A549 (cell line): Measurements from ENCODE around the gene ASB2. TPM values are rescaled to one million over a fixed set of nuclear protein-coding genes. Genes with fewer than 3 reads are reported as not detected.

Source experiments
- ATAC-seq, 2 experiments: fragments of 200-7000 bp in 1 of 2; fragments of >200 bp in 1 of 2; cut with Nextera tagmentation in 1 of 2; cut with Tn5 transposase in 1 of 2; 3 replicates each; pipeline versions ENCODE4 v1.8.0 to v1.9.1; 2018 to 2020; ENCODE audit warnings: mild to moderate bottlenecking in 1 of 2, moderate library complexity in 1 of 2
- CTCF ChIA-PET: fragments of 300-600 bp; sonication (Branson Sonifier 250); formaldehyde crosslinking; extraction: SDS; loops from one replicate; lab custom pipeline; 2021; ENCODE audit warnings: antibody characterized with exemption, inconsistent platforms; lab: Yijun Ruan, JAX
- POLR2A ChIA-PET: fragments of 350-600 bp; formaldehyde crosslinking; extraction: SDS; loops from one replicate; lab custom pipeline; 2021; ENCODE audit warnings: antibody characterized with exemption, inconsistent platforms; lab: Yijun Ruan, JAX
- DNase-seq, 2 experiments: peaks; one replicate each; pipeline versions ENCODE4 v3.0.0 to v3.0.0-alpha.2; 2011 to 2016; ENCODE audit warnings: low read depth in 1 of 2, low spot score in 1 of 2
- FAIRE-seq: peaks from 2 replicates; lab custom pipeline; 2011; peaks lifted over from hg19 to GRCh38; lab: Jason Lieb, UNC
- H3K27ac ChIP-seq, 2 experiments: fragments of >200 bp; sonication (Bioruptor Twin); formaldehyde crosslinking; 3 replicates each; pipeline ENCODE4 v1.5.1; 2016 to 2017
- H3K4me1 ChIP-seq: fragments of >200 bp; sonication (Bioruptor Twin); formaldehyde crosslinking; 3 replicates; pipeline ENCODE4 v1.6.1; 2016
- H3K4me2 ChIP-seq: fragments of >200 bp; sonication (Bioruptor Twin); formaldehyde crosslinking; 3 replicates; pipeline ENCODE4 v1.6.1; 2016
- H3K4me3 ChIP-seq: fragments of >200 bp; sonication (Bioruptor Twin); formaldehyde crosslinking; 3 replicates; pipeline ENCODE4 v1.5.1; 2016
- H3K9me3 ChIP-seq: fragments of >200 bp; sonication (Bioruptor Twin); formaldehyde crosslinking; 3 replicates; pipeline ENCODE4 v1.6.1; 2016
- CBX2 ChIP-seq: fragments of 200-600 bp; sonication (generic); IDR thresholded peaks from 2 replicates; pipeline ENCODE4 v1.6.1; 2016; ENCODE audit warnings: low read depth, mild to moderate bottlenecking, borderline replicate concordance
- CBX8 ChIP-seq: fragments of 200-600 bp; sonication (generic); IDR thresholded peaks from 2 replicates; pipeline ENCODE4 v1.6.1; 2016
- CEBPB ChIP-seq, 2 experiments: fragments of >200 bp in 1 of 2; sonication (Bioruptor Twin) in 1 of 2; formaldehyde crosslinking in 1 of 2; IDR thresholded peaks; 2 replicates each; pipeline ENCODE4 v1.6.1; 2012 to 2016
- EHMT2 ChIP-seq: fragments of 200-600 bp; sonication (generic); IDR thresholded peaks from 2 replicates; pipeline ENCODE4 v1.6.1; 2016; ENCODE audit warnings: antibody characterized with exemption, low read depth, mild to moderate bottlenecking, moderate library complexity
- GATA3 ChIP-seq: IDR thresholded peaks from 2 replicates; pipeline ENCODE4 v1.6.1; 2012; ENCODE audit warnings: borderline replicate concordance
- HEYL ChIP-seq: fragments of 250-450 bp; sonication (Bioruptor Pico); IDR thresholded peaks from 2 replicates; pipeline ENCODE4 v1.8.0; 2021; ENCODE audit warnings: mild to moderate bottlenecking, moderate library complexity
- HOXB13 ChIP-seq: fragments of 250-450 bp; sonication (Bioruptor Pico); IDR thresholded peaks from 2 replicates; pipeline ENCODE4 v1.5.0; 2020; ENCODE audit warnings: low read depth, mild to moderate bottlenecking, moderate library complexity
- HOXB5 ChIP-seq: fragments of 250-450 bp; sonication (Bioruptor Pico); IDR thresholded peaks from 2 replicates; pipeline ENCODE4 v1.5.0; 2020; ENCODE audit warnings: mild to moderate bottlenecking, moderate library complexity
- JUNB ChIP-seq: fragments of >200 bp; sonication (Bioruptor Twin); formaldehyde crosslinking; IDR thresholded peaks from 2 replicates; pipeline ENCODE4 v1.6.1; 2016
- KDM5A ChIP-seq: fragments of 200-600 bp; sonication (generic); IDR thresholded peaks from 2 replicates; pipeline ENCODE4 v1.6.1; 2016; ENCODE audit warnings: antibody characterized with exemption, mild to moderate bottlenecking
- MAFK ChIP-seq: fragments of 450-650 bp; IDR thresholded peaks from 2 replicates; pipeline ENCODE4 v1.6.1; 2014; ENCODE audit not compliant: partially characterized antibody
- MAZ ChIP-seq: fragments of 150-350 bp; IDR thresholded peaks from 2 replicates; pipeline ENCODE4 v1.6.1; 2014; ENCODE audit warnings: antibody characterized with exemption, low read depth, low read length, borderline replicate concordance
- MYC ChIP-seq: IDR thresholded peaks from 2 replicates; pipeline ENCODE4 v1.6.1; 2012; ENCODE audit warnings: mild to moderate bottlenecking, inconsistent platforms, low read length, improper control_type of control experiment, borderline replicate concordance
- PHF8 ChIP-seq: fragments of 200-600 bp; sonication (generic); IDR thresholded peaks from 2 replicates; pipeline ENCODE4 v1.6.1; 2016; ENCODE audit warnings: low read depth, mild to moderate bottlenecking, antibody characterized with exemption, moderate library complexity, borderline replicate concordance
- POLR2A ChIP-seq: IDR thresholded peaks from 2 replicates; pipeline ENCODE4 v1.6.1; 2012; ENCODE audit warnings: mild to moderate bottlenecking, low read length
- RAD21 ChIP-seq, 2 experiments: fragments of >200 bp in 1 of 2; sonication (Bioruptor Twin) in 1 of 2; formaldehyde crosslinking in 1 of 2; IDR thresholded peaks in 1 of 2; conservative IDR thresholded peaks in 1 of 2; 2 replicates in 1 of 2; 3 replicates in 1 of 2; pipeline ENCODE4 v1.6.1; 2012 to 2018; ENCODE audit warnings: inconsistent platforms in 1 of 2
- SMC3 ChIP-seq: fragments of >200 bp; sonication (Bioruptor Twin); formaldehyde crosslinking; IDR thresholded peaks from 3 replicates; pipeline ENCODE4 v1.6.1; 2018; ENCODE audit warnings: inconsistent platforms
- TFCP2L1 ChIP-seq: fragments of 250-450 bp; sonication (Bioruptor Pico); IDR thresholded peaks from 2 replicates; pipeline ENCODE4 v1.5.0; 2021; ENCODE audit warnings: mild to moderate bottlenecking
- ZC3H11A ChIP-seq: fragments of 450-650 bp; IDR thresholded peaks from 2 replicates; pipeline ENCODE4 v1.6.1; 2014; ENCODE audit warnings: antibody characterized with exemption, mild to moderate bottlenecking
- WGBS: methylation state at CpG from one replicate; pipeline ENCODE4 v1.1.6; 2017; ENCODE audit errors: missing lambda C conversion rate; 5-methylcytosine and 5-hydroxymethylcytosine counted together
- polyA plus RNA-seq, 4 experiments: library from polyadenylated mRNA; depleted of rRNA in 3 of 4; stranded (reverse); fragments of >200 nt; fragmentation: RNase III in 1 of 4; extraction: RNeasy Plus Mini Kit Qiagen cat#74134 plus additional on column Dnase treatment in 1 of 4; gene quantifications; 2 replicates in 3 of 4; 3 replicates in 1 of 4; pipeline ENCODE4 v1.2.3, GENCODE V29; 2011 to 2017
- TF ChIP-seq, protein P1 (sequence below): IDR thresholded peaks from 2 replicates; pipeline ENCODE4 v1.6.1; 2012
- TF ChIP-seq, protein P2 (sequence below): fragments of 150-350 bp; IDR thresholded peaks from 2 replicates; pipeline ENCODE4 v1.6.1; 2014; ENCODE audit warnings: low read depth, mild to moderate bottlenecking, low read length
- TF ChIP-seq, protein P3 (sequence below): fragments of 450-650 bp; IDR thresholded peaks from 2 replicates; pipeline ENCODE4 v1.6.1; 2014; ENCODE audit warnings: antibody characterized with exemption
- TF ChIP-seq, protein P4 (sequence below): fragments of >200 bp; sonication (Bioruptor Twin); formaldehyde crosslinking; IDR thresholded peaks from 3 replicates; pipeline ENCODE4 v1.6.1; 2016
- TF ChIP-seq, protein P5 (sequence below): fragments of 250-450 bp; sonication (Bioruptor Pico); IDR thresholded peaks from 2 replicates; pipeline ENCODE4 v1.5.0; 2020; ENCODE audit warnings: low read depth, mild to moderate bottlenecking, moderate library complexity
- TF ChIP-seq, protein P6 (sequence below): fragments of 200-600 bp; sonication (generic); IDR thresholded peaks from 2 replicates; pipeline ENCODE4 v1.6.1; 2016; ENCODE audit warnings: antibody characterized with exemption, mild to moderate bottlenecking, moderate library complexity
- TF ChIP-seq, protein P7 (sequence below): fragments of >200 bp; sonication (Bioruptor Twin); formaldehyde crosslinking; IDR thresholded peaks from 3 replicates; pipeline ENCODE4 v1.5.1; 2016

The ASB2 gene
- polyA plus RNA-seq, 2 of the 4 experiments (the other 2 are of a cell fraction) = 0.03 to 0.10 TPM

DNA sequence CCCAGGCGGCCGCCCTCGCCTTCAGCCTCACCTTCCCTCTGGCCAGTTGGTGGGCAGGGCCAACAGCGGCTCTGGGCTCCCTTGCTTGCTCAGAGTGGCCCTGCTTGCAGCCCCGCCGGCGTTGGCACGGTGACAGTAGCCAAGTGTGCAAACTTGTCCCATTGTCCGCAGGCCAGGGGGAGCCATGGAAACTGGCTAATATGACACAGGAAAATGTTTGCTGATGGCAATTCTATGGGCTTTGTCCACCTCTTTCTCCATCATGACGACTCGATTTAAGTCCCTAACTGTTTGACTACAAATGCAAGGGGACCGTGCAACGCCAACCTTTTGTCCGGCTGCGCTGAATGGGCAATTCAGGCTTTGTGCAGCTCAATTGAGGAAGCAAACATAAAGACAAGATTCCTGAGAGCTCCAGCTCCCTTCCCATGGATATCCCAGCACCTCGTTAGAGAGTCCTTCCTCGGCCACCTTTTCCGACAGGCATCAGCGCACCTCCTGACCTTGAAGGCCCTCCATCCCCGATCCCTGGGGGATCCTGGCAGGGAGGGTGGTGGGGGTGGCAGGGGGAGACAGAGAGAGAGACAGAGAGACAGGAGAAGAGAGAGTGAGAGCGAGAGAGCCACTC is 50.0 kb downstream of the ASB2 start:
- DNase-seq = no peak
- TF ChIP-seq CEBPB (IDR thresholded peaks at IDR 0.05) (no peak), KDM5A (no peak), CBX8 (no peak), HOXB13 (no peak), EHMT2 (no peak), ZC3H11A (no peak), JUNB (no peak), TFCP2L1 (CRISPR knock-in tag) (no peak), HOXB5 (CRISPR knock-in tag) (no peak), SMC3 (no peak), RAD21 (conservative IDR thresholded peaks at IDR 0.05 in 1 of 2, IDR thresholded peaks at IDR 0.05 in 1 of 2) (no peak), POLR2A (no peak), MAFK (no peak), CBX2 (no peak), MAZ (no peak), HEYL (CRISPR knock-in tag) (no peak)
- TF ChIP-seq, protein P1, sequence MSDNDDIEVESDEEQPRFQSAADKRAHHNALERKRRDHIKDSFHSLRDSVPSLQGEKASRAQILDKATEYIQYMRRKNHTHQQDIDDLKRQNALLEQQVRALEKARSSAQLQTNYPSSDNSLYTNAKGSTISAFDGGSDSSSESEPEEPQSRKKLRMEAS = no peak
- TF ChIP-seq, protein P2, sequence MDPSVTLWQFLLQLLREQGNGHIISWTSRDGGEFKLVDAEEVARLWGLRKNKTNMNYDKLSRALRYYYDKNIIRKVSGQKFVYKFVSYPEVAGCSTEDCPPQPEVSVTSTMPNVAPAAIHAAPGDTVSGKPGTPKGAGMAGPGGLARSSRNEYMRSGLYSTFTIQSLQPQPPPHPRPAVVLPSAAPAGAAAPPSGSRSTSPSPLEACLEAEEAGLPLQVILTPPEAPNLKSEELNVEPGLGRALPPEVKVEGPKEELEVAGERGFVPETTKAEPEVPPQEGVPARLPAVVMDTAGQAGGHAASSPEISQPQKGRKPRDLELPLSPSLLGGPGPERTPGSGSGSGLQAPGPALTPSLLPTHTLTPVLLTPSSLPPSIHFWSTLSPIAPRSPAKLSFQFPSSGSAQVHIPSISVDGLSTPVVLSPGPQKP = no peak
- TF ChIP-seq, protein P3, sequence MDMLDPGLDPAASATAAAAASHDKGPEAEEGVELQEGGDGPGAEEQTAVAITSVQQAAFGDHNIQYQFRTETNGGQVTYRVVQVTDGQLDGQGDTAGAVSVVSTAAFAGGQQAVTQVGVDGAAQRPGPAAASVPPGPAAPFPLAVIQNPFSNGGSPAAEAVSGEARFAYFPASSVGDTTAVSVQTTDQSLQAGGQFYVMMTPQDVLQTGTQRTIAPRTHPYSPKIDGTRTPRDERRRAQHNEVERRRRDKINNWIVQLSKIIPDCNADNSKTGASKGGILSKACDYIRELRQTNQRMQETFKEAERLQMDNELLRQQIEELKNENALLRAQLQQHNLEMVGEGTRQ = no peak
- TF ChIP-seq, protein P4, sequence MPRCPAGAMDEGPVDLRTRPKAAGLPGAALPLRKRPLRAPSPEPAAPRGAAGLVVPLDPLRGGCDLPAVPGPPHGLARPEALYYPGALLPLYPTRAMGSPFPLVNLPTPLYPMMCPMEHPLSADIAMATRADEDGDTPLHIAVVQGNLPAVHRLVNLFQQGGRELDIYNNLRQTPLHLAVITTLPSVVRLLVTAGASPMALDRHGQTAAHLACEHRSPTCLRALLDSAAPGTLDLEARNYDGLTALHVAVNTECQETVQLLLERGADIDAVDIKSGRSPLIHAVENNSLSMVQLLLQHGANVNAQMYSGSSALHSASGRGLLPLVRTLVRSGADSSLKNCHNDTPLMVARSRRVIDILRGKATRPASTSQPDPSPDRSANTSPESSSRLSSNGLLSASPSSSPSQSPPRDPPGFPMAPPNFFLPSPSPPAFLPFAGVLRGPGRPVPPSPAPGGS = no peak
- Histone ChIP-seq H3K4me2 (no peak overlapping the region), H3K4me1 (no peaks in the 10 kb centered on the region), H3K4me3 (no peak overlapping the region), H3K27ac (no peak overlapping the region), H3K9me3 (no peaks in the 10 kb centered on the region)
- ChIA-PET CTCF (interaction anchor here (1.0 to 3.1 kb wide), 4 partner anchors 13 to 272 kb away, joined by 3 to 17 read pairs (median 6); no protein-coding TSS in a partner anchor), POLR2A (no interaction called here)
- 55% methylated on average over 16 of the region's 21 CpGs for WGBS
- FAIRE-seq = no peak
- ATAC-seq = no peak

DNA sequence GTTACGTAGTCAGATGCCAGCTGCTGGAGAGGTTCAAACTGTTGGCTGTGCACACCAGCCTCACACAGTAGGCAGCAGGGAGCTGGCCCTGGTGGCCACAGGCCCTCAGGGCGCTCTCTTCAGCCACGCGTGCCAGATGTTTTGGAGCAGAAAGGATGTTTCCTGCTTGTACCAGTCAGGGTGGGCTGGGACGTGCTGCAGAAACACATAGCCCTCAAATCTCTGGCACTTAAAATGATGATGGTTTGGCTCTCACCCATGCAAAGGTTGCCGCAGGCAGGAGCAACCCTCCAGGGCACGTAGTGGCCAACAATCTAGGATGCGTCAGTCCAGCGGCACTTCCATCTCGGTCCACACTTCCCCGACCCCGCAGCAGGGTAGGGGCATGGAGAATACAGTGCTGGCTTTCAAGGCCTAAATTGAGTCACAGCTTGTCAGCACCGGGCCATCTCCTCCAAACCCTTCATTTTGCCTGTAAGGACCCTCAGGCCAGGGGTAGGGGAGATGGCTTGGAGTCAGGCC is 50.9 kb downstream of the ASB2 start:
- H3K9me3 ChIP-seq = no peaks in the 10 kb centered on the region
- H3K4me3 ChIP-seq = no peak overlapping the region
- POLR2A ChIA-PET = no interaction called here
- WGBS = 55% methylated on average over 13 of the region's 13 CpGs
- CTCF ChIA-PET = interaction anchor here (0.7 to 3.1 kb wide), 8 partner anchors 10 to 271 kb away, joined by 3 to 17 read pairs (median 4); no protein-coding TSS in a partner anchor
- DNase-seq (no peak), FAIRE-seq (no peak), ATAC-seq (no peak)
- H3K27ac ChIP-seq = no peak overlapping the region
- no peak overlapping the region for H3K4me2 ChIP-seq
- no peaks in the 10 kb centered on the region for H3K4me1 ChIP-seq
- TF ChIP-seq JUNB (no peak), MYC (no peak), POLR2A (no peak), PHF8 (no peak), EHMT2 (no peak), GATA3 (no peak)
- TF ChIP-seq, protein P5, sequence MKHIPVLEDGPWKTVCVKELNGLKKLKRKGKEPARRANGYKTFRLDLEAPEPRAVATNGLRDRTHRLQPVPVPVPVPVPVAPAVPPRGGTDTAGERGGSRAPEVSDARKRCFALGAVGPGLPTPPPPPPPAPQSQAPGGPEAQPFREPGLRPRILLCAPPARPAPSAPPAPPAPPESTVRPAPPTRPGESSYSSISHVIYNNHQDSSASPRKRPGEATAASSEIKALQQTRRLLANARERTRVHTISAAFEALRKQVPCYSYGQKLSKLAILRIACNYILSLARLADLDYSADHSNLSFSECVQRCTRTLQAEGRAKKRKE (CRISPR knock-in tag) = no peak
- TF ChIP-seq, protein P4 = no peak
- TF ChIP-seq, protein P6, sequence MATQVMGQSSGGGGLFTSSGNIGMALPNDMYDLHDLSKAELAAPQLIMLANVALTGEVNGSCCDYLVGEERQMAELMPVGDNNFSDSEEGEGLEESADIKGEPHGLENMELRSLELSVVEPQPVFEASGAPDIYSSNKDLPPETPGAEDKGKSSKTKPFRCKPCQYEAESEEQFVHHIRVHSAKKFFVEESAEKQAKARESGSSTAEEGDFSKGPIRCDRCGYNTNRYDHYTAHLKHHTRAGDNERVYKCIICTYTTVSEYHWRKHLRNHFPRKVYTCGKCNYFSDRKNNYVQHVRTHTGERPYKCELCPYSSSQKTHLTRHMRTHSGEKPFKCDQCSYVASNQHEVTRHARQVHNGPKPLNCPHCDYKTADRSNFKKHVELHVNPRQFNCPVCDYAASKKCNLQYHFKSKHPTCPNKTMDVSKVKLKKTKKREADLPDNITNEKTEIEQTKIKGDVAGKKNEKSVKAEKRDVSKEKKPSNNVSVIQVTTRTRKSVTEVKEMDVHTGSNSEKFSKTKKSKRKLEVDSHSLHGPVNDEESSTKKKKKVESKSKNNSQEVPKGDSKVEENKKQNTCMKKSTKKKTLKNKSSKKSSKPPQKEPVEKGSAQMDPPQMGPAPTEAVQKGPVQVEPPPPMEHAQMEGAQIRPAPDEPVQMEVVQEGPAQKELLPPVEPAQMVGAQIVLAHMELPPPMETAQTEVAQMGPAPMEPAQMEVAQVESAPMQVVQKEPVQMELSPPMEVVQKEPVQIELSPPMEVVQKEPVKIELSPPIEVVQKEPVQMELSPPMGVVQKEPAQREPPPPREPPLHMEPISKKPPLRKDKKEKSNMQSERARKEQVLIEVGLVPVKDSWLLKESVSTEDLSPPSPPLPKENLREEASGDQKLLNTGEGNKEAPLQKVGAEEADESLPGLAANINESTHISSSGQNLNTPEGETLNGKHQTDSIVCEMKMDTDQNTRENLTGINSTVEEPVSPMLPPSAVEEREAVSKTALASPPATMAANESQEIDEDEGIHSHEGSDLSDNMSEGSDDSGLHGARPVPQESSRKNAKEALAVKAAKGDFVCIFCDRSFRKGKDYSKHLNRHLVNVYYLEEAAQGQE = no peak
- TF ChIP-seq, protein P7, sequence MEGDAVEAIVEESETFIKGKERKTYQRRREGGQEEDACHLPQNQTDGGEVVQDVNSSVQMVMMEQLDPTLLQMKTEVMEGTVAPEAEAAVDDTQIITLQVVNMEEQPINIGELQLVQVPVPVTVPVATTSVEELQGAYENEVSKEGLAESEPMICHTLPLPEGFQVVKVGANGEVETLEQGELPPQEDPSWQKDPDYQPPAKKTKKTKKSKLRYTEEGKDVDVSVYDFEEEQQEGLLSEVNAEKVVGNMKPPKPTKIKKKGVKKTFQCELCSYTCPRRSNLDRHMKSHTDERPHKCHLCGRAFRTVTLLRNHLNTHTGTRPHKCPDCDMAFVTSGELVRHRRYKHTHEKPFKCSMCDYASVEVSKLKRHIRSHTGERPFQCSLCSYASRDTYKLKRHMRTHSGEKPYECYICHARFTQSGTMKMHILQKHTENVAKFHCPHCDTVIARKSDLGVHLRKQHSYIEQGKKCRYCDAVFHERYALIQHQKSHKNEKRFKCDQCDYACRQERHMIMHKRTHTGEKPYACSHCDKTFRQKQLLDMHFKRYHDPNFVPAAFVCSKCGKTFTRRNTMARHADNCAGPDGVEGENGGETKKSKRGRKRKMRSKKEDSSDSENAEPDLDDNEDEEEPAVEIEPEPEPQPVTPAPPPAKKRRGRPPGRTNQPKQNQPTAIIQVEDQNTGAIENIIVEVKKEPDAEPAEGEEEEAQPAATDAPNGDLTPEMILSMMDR = no peak
